ENCODE measurements around the gene MGST3.
"Not testable (repeated sequence)": the region's sequence is repeated elsewhere in the genome, so short reads cannot be mapped to it uniquely, and the experiment has no call there.

DNA sequence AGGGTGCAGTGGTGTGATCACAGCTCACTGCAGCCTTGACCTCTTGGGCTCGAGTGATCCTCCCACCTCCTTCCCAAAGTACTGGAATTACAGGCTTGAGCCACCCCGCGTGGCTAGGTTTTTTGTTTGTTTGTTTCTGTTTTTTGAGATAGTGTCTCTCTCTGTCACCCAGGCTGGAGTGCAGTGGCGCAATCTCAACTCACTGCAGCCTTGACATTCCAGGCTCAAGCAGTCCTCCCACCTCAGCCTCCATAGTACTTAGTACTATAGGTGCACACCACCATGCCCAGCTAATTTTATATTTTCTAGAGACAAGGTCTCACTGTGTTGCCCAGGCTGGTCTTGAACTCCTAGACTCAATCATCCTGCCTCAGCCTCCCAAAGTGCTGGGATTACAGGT is 39.6 kb upstream of the MGST3 start:
- TF ChIP-seq, protein P1, sequence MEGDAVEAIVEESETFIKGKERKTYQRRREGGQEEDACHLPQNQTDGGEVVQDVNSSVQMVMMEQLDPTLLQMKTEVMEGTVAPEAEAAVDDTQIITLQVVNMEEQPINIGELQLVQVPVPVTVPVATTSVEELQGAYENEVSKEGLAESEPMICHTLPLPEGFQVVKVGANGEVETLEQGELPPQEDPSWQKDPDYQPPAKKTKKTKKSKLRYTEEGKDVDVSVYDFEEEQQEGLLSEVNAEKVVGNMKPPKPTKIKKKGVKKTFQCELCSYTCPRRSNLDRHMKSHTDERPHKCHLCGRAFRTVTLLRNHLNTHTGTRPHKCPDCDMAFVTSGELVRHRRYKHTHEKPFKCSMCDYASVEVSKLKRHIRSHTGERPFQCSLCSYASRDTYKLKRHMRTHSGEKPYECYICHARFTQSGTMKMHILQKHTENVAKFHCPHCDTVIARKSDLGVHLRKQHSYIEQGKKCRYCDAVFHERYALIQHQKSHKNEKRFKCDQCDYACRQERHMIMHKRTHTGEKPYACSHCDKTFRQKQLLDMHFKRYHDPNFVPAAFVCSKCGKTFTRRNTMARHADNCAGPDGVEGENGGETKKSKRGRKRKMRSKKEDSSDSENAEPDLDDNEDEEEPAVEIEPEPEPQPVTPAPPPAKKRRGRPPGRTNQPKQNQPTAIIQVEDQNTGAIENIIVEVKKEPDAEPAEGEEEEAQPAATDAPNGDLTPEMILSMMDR (IDR thresholded peaks at IDR 0.05), result not testable (repeated sequence)
- TF ChIP-seq POLR2A (IDR thresholded peaks at IDR 0.05), result not testable (repeated sequence)

Data from uterus (tissue), 2 donors.